Ectodermal cell (in vitro differentiated cells): ENCODE measurements around the gene MAPRE3. TPM values are rescaled to one million over a fixed set of nuclear protein-coding genes. Genes with fewer than 3 reads are reported as not detected.
A peak's percentile ranks its signal among the peaks of the same experiment; 100 is the strongest.
"Not testable (repeated sequence)": the region's sequence is repeated elsewhere in the genome, so short reads cannot be mapped to it uniquely, and the experiment has no call there.

ENCODE experiments used
- H3K27ac ChIP-seq: 2 replicates; pipeline ENCODE4 v1.7.0; 2013; ENCODE audit warnings: mild to moderate bottlenecking, low read depth, low read length; ENCODE audit not compliant: insufficient read depth, poor library complexity, severe bottlenecking
- H3K27me3 ChIP-seq: 2 replicates; pipeline ENCODE4 v1.7.0; 2013; ENCODE audit warnings: mild to moderate bottlenecking, low read length; ENCODE audit not compliant: insufficient read depth, control insufficient read depth, poor library complexity, severe bottlenecking
- H3K36me3 ChIP-seq: one replicate; pipeline ENCODE4 v1.7.0; 2013; ENCODE audit warnings: low read length; ENCODE audit not compliant: control insufficient read depth, insufficient read depth
- H3K4me1 ChIP-seq: one replicate; pipeline ENCODE4 v1.7.0; 2013; ENCODE audit warnings: low read length; ENCODE audit not compliant: control insufficient read depth, insufficient read depth
- H3K4me3 ChIP-seq: 2 replicates; pipeline ENCODE4 v1.7.0; 2013; ENCODE audit warnings: low read depth, low read length, control low read depth; ENCODE audit not compliant: insufficient read depth
- H3K9me3 ChIP-seq: 2 replicates; pipeline ENCODE4 v1.7.0; 2013; ENCODE audit warnings: mild to moderate bottlenecking, low read length, moderate library complexity; ENCODE audit not compliant: control insufficient read depth
- WGBS, 2 experiments: methylation state at CpG; one replicate each; pipeline ENCODE4 v1.1.7; 2013; ENCODE audit warnings: missing lambda C conversion rate in 2 of 2; 5-methylcytosine and 5-hydroxymethylcytosine counted together
- polyA plus RNA-seq, 4 experiments: library from polyadenylated mRNA; stranded (reverse); fragments of 50-300 nt; gene quantifications; one replicate each; pipeline ENCODE4 v1.2.3, GENCODE V29; 2013

The MAPRE3 gene
- polyA plus RNA-seq (2013, experiment 1 of 4), result 18.6 TPM
- 17.7 TPM for polyA plus RNA-seq (2013, experiment 2 of 4)
- 18.3 TPM for polyA plus RNA-seq (2013, experiment 3 of 4)
- 22.9 TPM for polyA plus RNA-seq (2013, experiment 4 of 4)

DNA sequence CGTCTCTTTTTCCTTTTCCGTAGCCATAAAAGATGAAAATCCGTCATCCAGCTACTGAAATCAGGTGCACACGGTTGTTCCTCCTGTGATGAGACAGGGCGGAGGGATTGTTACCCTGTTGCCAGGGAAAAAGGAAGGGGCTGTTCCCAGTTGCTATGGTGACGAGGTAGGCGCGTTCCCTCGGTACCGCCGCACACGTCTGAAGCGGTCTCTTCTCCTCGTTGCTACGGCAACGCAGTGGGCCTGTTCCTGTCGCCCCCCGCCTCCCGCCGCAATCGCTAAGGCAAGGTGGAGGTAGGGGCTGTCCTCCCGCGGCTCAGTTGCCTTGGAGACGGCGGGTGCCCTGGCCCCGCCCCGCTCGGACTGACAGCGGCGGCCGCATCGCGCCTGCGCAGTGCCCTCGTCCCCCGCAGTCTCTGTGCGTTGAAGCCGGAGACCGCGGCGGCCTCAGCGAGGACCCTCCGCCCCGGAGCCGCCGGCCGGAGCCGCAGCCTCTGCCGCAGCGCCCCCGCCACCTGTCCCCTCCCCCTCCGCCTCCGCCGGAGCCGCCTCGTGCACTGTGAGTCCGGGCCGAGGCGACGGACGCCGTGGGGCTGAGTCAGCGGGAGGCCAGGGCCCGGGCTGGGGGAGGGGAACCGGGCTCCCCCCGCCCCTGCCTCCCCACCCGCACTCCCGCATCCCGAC, at the start of gene MAPRE3:
Gene MAPRE3 (plus strand): TSS at position 394 of the 684 bp plus-strand sequence. CDS start 51,582 bp downstream, outside the sequence.
- Histone ChIP-seq H3K27ac (no peak within 1 kb of the TSS), H3K27me3 (peaks cover 38% of the 10 kb centered on the region), H3K4me3 (peak within 1 kb of the TSS; percentile 68)

DNA sequence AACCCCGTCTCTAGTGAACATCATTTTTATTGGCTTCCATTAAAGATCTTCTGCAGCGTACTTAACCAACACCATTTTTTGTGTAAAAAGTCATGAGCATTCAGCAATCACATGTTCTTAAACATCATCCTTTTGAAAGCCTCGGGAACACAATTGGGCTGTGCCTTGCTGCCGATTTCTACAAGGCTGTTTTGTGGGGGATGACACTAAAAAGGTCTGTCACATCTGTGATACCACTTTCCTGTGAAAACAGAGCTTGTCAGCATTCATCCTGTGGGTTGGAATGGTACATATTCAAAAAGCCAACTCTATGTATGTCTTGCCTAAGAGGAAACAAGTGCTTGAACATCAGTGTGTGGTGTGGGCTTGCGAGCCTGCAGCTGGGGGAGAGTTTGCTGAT, 49.1 kb upstream of the MAPRE3 start:
- Histone ChIP-seq H3K36me3 (peaks cover 3% of the 10 kb centered on the region), H3K27me3 (no peaks in the 10 kb centered on the region), H3K4me1 (peaks cover 30% of the 10 kb centered on the region), H3K27ac (no peak overlapping the region), H3K4me3 (no peak overlapping the region), H3K9me3 (no peaks in the 10 kb centered on the region)
- WGBS, 2 experiments, result 94 to 96% methylated on average over 5 of the region's 5 CpGs

More for the DNA sequence above, at the start of gene MAPRE3:
- WGBS, 2 experiments, result 0 to 1% methylated on average over 69 of the region's 69 CpGs
- no peaks in the 10 kb centered on the region for H3K36me3 ChIP-seq
- peaks cover 7% of the 10 kb centered on the region for H3K4me1 ChIP-seq
- no peaks in the 10 kb centered on the region for H3K9me3 ChIP-seq

DNA sequence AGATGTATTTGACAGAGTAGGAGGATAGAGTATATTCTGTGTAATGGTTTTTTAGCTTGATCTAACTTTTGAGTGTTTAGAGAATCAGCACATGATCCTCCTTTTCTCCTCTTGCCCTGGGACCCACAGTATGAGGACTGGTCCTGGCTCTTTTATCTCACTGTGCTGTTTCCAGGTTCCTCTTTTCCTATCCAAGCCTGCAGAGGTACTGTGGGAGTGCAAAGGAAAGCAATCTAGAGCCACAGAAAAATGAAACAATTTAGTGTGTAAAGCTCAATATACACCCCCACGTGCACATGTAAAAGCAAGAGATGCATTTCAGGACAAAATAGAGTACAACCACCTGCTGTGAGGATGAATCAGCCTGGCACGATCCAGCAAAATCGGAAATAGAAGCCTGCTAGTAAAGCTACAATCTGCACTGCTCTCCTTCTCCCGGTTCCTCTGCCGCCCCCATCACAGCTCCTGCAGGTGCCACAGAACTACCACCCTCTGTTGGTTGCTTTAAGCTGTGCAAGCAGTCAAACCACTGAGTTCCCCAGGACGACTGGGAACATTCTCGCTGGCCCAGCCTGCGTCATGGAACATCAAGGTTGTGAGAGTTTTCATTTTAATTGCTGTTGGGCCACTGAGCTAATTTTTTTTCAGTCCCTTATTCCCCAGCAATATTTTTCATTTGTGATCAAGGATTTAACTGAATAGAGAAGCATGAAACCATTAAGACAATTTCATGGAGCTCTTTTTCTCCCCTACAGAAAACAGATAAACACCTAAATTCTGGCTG, 47.8 kb upstream of the MAPRE3 start:
- 16 to 24% methylated on average over 8 of the region's 8 CpGs for WGBS, 2 experiments
- H3K27me3 ChIP-seq, result no peaks in the 10 kb centered on the region
- no peaks in the 10 kb centered on the region for H3K9me3 ChIP-seq
- H3K36me3 ChIP-seq, result no peaks in the 10 kb centered on the region
- H3K27ac ChIP-seq, result peak overlapping the region; percentile 68
- H3K4me1 ChIP-seq, result peaks cover 24% of the 10 kb centered on the region
- no peak overlapping the region for H3K4me3 ChIP-seq

DNA sequence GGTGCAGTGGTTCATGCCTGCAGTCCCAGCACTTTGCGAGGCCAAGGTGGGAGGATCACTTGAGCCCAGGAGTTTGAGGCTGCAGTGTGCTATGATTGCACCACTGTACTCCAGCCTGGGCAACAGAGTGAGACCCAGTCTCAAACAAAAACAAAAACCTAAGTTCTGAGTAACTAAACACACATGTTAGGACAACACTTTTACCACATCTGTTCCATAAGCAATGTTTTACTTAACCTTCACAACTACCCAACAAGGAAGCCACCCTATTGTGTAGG, 47.3 kb upstream of the MAPRE3 start:
- H3K9me3 ChIP-seq, result not testable (repeated sequence)
- WGBS, 2 experiments, result 86 to 88% methylated on average over 1 of the region's 1 CpG

DNA sequence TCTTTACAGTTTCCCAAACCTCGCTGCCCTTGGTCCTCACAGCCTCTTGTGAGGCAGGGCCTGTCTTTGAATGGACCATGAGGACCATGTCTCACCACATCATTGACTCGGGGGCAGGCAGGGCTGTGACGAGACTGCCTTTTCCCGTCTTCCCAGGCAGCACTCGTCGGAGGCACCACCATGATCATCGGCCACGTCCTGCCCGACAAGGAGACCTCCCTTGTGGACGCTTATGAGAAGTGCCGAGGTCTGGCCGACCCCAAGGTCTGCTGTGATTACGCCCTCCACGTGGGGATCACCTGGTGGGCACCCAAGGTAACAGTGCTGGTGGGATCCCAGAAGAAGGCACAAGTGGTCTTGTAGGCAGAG, 45.7 kb upstream of the MAPRE3 start:
- H3K27ac ChIP-seq, result peak overlapping the region; percentile 77
- 94 to 95% methylated on average over 14 of the region's 14 CpGs for WGBS, 2 experiments

More for the DNA sequence above, 47.3 kb upstream of the MAPRE3 start:
- not testable (repeated sequence) for H3K36me3 ChIP-seq, H3K27ac ChIP-seq, H3K4me3 ChIP-seq, H3K27me3 ChIP-seq
- peaks cover 24% of the 10 kb centered on the region for H3K4me1 ChIP-seq

DNA sequence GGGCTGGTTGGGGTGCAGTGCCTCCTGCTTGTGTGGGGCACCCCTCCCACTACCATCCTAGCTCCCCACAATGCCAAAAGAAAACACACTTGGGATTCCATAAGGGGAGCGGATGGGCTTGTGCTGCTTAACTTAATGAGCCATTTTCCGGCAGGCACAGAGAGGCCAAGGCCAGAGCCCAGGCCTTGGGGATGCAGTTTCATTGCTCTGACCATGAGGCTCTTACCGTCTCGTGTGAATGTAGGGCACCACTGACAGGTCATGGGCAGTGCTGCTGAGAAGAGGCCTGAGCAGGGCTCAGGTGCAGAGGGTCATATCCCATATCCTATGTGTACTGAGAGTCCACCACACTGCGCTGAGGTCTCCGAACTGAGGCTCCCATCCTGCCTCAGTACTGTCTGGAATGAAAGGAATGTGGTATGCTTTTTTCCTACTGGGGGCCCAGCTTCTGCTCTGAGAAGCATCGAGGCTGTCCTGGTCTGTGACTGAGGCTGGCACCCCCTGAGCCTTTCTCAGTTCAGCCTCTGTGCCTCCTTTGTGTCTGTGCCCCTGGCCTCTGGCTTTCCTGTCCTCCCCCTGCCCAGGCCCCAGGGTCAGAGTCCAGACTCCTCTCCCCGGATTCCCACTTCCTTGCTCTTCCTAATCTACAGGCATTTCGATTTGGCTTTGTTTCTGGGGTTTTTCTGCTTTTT, 45.2 kb upstream of the MAPRE3 start:
- Histone ChIP-seq H3K36me3 (peaks cover 13% of the 10 kb centered on the region), H3K4me3 (no peak overlapping the region), H3K27me3 (no peaks in the 10 kb centered on the region), H3K4me1 (peaks cover 24% of the 10 kb centered on the region), H3K27ac (peak overlapping the region; percentile 77), H3K9me3 (no peaks in the 10 kb centered on the region)
- 59 to 69% methylated on average over 9 of the region's 9 CpGs for WGBS, 2 experiments

More for the DNA sequence above, 45.7 kb upstream of the MAPRE3 start:
- Histone ChIP-seq H3K36me3 (peaks cover 10% of the 10 kb centered on the region), H3K27me3 (no peaks in the 10 kb centered on the region), H3K9me3 (no peaks in the 10 kb centered on the region), H3K4me3 (no peak overlapping the region), H3K4me1 (peaks cover 24% of the 10 kb centered on the region)

DNA sequence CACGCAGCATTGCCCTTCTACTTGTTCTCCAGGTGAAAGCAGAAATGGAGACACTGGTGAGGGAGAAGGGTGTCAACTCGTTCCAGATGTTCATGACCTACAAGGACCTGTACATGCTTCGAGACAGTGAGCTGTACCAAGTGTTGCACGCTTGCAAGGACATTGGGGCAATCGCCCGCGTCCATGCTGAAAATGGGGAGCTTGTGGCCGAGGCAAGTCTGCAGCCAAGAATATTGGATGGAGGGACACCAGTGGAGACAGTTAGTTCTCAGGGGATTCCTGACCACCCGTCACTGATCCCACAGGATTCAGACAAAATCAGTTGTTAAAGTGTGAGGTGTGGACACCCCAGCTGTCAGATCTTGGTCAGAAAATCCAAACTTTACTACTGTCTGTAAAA, 43.2 kb upstream of the MAPRE3 start:
- H3K27ac ChIP-seq, result no peak overlapping the region
- H3K27me3 ChIP-seq, result no peaks in the 10 kb centered on the region
- H3K4me3 ChIP-seq, result no peak overlapping the region
- WGBS, 2 experiments, result 97% methylated on average over 9 of the region's 9 CpGs
- H3K9me3 ChIP-seq, result no peaks in the 10 kb centered on the region
- peaks cover 13% of the 10 kb centered on the region for H3K36me3 ChIP-seq
- peaks cover 18% of the 10 kb centered on the region for H3K4me1 ChIP-seq

DNA sequence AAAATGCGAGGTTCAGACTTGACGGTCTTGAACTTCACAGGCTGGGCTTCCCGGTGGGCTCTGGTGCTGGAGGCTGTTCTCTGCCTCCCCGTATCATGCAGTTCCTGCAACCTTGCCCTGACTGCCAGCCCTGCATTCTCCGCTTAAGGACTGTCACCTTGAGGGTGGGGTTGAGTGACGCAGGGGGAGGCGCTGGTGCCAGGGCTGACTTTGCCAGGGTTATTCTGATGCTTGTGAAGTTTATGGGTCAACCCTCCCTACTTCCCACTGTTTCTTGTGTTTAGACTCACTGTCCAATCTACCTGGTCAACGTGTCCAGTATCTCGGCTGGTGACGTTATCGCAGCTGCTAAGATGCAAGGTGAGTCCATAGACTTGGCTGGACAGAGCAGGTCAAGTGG, 37.5 kb upstream of the MAPRE3 start:
- Histone ChIP-seq H3K4me1 (no peaks in the 10 kb centered on the region), H3K36me3 (peaks cover 42% of the 10 kb centered on the region), H3K27me3 (no peaks in the 10 kb centered on the region), H3K9me3 (no peaks in the 10 kb centered on the region), H3K27ac (no peak overlapping the region), H3K4me3 (no peak overlapping the region)
- 87% methylated on average over 11 of the region's 11 CpGs for WGBS, 2 experiments

DNA sequence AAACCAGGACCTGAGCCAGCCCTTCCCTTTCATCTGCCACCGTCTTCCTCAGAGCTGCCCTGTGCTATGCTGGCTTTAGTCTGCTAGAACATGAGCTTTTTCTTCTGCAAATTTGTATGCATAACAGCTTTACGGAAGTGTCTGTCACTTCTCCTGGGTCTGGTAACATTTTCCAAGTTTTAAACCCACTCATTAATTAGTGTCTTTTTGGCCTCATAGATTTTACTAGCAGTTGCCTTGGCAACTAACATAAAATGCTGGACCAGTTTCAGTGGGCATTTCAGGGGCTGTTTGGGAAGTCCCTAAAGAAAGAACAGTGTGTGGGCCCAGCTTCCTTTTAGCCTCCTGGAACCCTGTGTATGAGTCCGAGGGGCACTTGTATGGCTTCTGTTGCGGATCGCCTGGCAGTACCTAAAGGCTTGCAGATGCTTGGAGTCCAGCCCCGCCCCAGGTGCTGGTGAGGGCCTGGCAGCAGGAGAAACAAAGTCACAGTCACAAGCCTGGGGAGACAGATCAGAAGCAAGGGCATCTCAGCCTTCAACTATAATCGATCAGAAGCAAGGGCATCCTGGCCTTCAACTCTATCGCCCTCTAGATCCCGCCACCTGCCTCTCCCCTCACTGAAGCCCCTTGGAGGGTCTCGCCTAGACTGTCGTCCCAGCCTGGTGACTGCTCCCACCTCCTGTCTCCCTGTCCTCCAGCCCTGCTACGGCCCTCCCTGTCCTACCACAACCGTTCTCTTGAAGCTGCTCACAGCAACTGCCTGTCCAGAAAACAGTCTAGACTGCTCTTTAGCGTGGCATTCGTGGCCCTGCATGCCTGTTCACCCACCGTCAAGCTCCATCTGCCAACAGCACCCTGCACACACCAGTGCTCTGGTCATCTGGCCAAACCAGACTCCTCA, 36.8 kb upstream of the MAPRE3 start:
- 92 to 93% methylated on average over 16 of the region's 16 CpGs for WGBS, 2 experiments
- peaks cover 43% of the 10 kb centered on the region for H3K36me3 ChIP-seq
- no peaks in the 10 kb centered on the region for H3K27me3 ChIP-seq
- H3K4me3 ChIP-seq, result no peak overlapping the region
- no peaks in the 10 kb centered on the region for H3K4me1 ChIP-seq
- no peak overlapping the region for H3K27ac ChIP-seq
- H3K9me3 ChIP-seq, result no peaks in the 10 kb centered on the region
